HG02840 (cell line): Measurements from ENCODE around the gene OR8K1.

Experiments used
- ATAC-seq: cut with Tn5 transposase; IDR thresholded peaks from one replicate; pipeline ENCODE4 v1.9.1; 2021; ENCODE audit warnings: mild to moderate bottlenecking, moderate library complexity, moderate number of reproducible peaks; ENCODE audit not compliant: unreplicated experiment, low FRiP score

OR8K1 gene

GRCh38 chr11:56345739-56346138 is at the start of gene OR8K1:
Gene OR8K1 (plus strand): TSS chr11:56346039. CDS start chr11:56346039, 0 bp downstream.
- no peak for ATAC-seq

GRCh38 chr11:56296898-56297297 is 48.9 kb upstream of the OR8K1 start:
- ATAC-seq, result no peak

GRCh38 chr11:56307836-56308235 is 38.0 kb upstream of the OR8K1 start:
- ATAC-seq, result no peak

- no peak for ATAC-seq
Measured at GRCh38 chr11:56314844-56315243, 31.0 kb upstream of the OR8K1 start, which contains the start of gene OR8K3. Gene OR8K3 (plus strand): TSS chr11:56315144. CDS start chr11:56318307, 3,163 bp downstream.

- no peak for ATAC-seq
Measured at GRCh38 chr11:56331861-56332491, 13.9 kb upstream of the OR8K1 start.

- ATAC-seq, result no peak
Measured at GRCh38 chr11:56333156-56333555, 12.7 kb upstream of the OR8K1 start.

GRCh38 chr11:56340289-56340688 is 5.5 kb upstream of the OR8K1 start:
- ATAC-seq, result no peak

GRCh38 chr11:56353991-56354390 is 8.2 kb downstream of the OR8K1 start, which contains the start of gene OR8J1:
Gene OR8J1 (plus strand): TSS chr11:56354291. CDS start chr11:56360247, 5,956 bp downstream.
- no peak for ATAC-seq

- no peak for ATAC-seq
Measured at GRCh38 chr11:56375324-56375723, 29.5 kb downstream of the OR8K1 start, which contains the start of gene OR8U1. Gene OR8U1 (plus strand): TSS chr11:56375624. CDS start chr11:56375624, 0 bp downstream.

GRCh38 chr11:56380120-56380519 is 34.3 kb downstream of the OR8K1 start:
- ATAC-seq, result no peak

GRCh38 chr11:56394381-56394780 is 48.5 kb downstream of the OR8K1 start:
- no peak for ATAC-seq

- ATAC-seq, result no peak
Measured at GRCh38 chr11:56396047-56396446, 50.2 kb downstream of the OR8K1 start.
